ENCODE results near the gene GINS2. TPM values are rescaled to one million over a fixed set of nuclear protein-coding genes. Genes with fewer than 3 reads are reported as not detected.
A peak's percentile ranks its signal among the peaks of the same experiment; 100 is the strongest.

The GINS2 gene
- total and polyA plus RNA-seq, 12 donors, result 0.06 to 7.5 (median 1.5) TPM

DNA sequence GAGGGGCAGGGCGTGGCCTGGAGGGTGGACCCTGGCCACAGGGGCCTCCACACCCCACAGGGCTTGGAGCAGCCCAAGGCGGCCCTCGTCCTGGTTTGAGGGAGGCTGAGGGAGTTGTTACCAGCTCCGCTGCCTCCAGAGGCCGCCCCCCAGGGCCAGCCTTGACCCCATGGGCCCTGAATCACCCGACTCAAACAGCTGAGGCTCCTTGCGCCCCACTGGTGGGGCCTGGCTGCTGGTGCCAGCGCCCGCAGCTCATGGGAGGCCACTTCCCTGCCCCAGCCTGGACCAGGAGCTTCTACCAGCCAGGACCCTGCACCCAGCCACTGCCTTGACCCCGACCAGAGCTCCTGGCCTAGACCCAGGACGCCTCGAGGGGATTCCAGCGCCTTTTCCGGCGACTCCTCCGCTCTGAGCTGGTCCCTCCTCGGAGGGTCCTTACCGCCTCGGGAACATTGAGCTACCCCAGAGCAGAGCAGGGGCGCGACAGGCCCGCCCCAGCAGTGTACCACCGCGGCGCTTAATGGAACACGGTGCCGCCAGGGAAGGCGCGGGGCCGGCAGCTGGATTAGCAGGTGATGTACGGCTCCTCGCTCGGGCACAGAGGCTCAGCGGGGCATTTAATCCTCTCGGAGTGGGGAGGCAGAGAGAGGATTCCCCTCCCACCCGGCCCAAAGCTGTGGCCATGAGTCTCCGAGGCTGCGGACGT is 38.5 kb downstream of the GINS2 start:
- peak in 3 of 7 donors; percentile 50 to 58 (median 57) for DNase-seq
- no peaks in the 10 kb centered on the region for H3K9me3 ChIP-seq (replicated peaks in 1 of 3)
- intact Hi-C loops (cut with DNase I), result no loop called here
- H3K27ac ChIP-seq, result peak overlapping the region in 4 of 5 donors; percentile 60 to 90 (median 82)
- WGBS, 4 donors, result 40 to 68% (median 54%) methylated on average over 10 to 39 of the region's 39 CpGs
- H3K27me3 ChIP-seq, result no peaks in the 10 kb centered on the region
- H3K4me3 ChIP-seq, result no peak overlapping the region
- TF ChIP-seq, protein P1, sequence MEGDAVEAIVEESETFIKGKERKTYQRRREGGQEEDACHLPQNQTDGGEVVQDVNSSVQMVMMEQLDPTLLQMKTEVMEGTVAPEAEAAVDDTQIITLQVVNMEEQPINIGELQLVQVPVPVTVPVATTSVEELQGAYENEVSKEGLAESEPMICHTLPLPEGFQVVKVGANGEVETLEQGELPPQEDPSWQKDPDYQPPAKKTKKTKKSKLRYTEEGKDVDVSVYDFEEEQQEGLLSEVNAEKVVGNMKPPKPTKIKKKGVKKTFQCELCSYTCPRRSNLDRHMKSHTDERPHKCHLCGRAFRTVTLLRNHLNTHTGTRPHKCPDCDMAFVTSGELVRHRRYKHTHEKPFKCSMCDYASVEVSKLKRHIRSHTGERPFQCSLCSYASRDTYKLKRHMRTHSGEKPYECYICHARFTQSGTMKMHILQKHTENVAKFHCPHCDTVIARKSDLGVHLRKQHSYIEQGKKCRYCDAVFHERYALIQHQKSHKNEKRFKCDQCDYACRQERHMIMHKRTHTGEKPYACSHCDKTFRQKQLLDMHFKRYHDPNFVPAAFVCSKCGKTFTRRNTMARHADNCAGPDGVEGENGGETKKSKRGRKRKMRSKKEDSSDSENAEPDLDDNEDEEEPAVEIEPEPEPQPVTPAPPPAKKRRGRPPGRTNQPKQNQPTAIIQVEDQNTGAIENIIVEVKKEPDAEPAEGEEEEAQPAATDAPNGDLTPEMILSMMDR (IDR thresholded peaks at IDR 0.05), result no peak
- TF ChIP-seq POLR2A (IDR thresholded peaks at IDR 0.05), result no peak
- H3K4me1 ChIP-seq (replicated peaks in 1 of 2), result peaks cover 34 to 44% of the 10 kb centered on the region in 2 donors
- H3K36me3 ChIP-seq (replicated peaks in 1 of 2), result peaks cover 0 to 22% of the 10 kb centered on the region in 2 donors

DNA sequence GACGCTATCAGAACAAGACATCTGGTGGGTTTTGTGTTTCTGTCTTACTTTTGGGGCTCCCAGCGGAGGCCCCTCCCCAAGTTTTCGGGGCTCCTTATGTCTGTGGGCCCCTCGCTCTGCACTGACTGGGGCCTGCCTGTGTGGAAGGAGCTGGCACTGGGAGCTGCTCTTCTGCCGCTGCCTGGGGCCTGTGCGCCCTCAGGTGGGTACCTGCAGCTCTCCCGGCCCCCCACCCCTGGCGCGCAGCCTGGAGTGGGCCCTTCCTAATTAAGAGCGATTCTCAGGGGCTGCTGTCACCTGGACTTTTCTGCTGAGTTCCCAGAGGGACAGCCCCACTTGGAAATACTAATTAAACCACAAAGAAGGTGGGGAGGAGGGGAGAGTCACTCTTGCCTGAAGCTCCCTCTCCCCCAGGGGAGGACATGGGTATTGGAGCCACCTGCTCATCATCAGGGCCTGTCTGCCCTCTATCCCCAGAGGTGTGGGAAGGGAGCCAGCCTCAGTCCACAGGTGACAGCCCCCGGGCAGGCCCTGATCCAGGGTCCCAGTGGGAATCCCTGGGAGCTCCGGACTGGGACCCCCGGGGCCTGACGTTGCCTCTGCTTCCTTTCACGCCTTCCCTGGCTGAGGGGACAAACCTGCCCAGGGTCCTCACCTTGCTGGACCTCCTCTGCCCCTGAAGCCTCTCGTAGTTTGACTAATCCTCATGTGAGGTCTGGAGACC is 39.2 kb downstream of the GINS2 start:
- Histone ChIP-seq H3K9me3 (replicated peaks in 1 of 3) (no peaks in the 10 kb centered on the region), H3K36me3 (replicated peaks in 1 of 2) (peaks cover 0 to 15% of the 10 kb centered on the region in 2 donors), H3K4me1 (replicated peaks in 1 of 2) (peaks cover 34 to 44% of the 10 kb centered on the region in 2 donors), H3K27ac (peak overlapping the region in 4 of 5 donors; percentile 60 to 90 (median 82)), H3K27me3 (no peaks in the 10 kb centered on the region), H3K4me3 (no peak overlapping the region)
- 74 to 89% (median 80%) methylated on average over 9 to 16 of the region's 16 CpGs for WGBS, 4 donors
- TF ChIP-seq, protein P1 (IDR thresholded peaks at IDR 0.05), result no peak
- TF ChIP-seq POLR2A (IDR thresholded peaks at IDR 0.05), result no peak
- no peak for DNase-seq
- intact Hi-C loops (cut with DNase I), result no loop called here

DNA sequence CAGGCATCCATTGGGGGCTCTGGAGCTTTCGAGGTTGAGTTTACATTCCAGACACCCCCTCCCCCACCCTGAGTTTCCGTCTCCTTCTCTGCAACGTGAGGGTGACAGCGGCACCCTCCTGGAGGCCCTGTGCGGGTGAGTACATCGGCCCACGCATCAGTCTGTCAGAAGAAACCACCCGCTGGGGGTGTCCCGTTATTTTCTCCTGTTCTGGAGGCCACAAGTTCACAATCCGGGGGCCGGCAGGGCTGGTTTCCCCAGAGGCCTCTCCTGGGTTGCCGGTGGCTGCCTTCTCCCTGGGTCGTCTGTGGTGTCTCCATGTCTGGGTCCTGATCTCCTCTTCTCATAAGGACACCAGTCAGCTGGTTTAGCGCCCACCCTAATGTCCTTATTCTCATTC is 39.9 kb downstream of the GINS2 start:
- peaks cover 0 to 11% of the 10 kb centered on the region in 2 donors for H3K36me3 ChIP-seq (replicated peaks in 1 of 2)
- H3K27me3 ChIP-seq, result no peaks in the 10 kb centered on the region
- no peak overlapping the region for H3K27ac ChIP-seq
- peaks cover 32 to 41% of the 10 kb centered on the region in 2 donors for H3K4me1 ChIP-seq (replicated peaks in 1 of 2)
- intact Hi-C loops (cut with DNase I), result no loop called here
- H3K4me3 ChIP-seq, result no peak overlapping the region
- H3K9me3 ChIP-seq (replicated peaks in 1 of 3), result no peaks in the 10 kb centered on the region
- DNase-seq, result no peak
- WGBS, 4 donors, result 75 to 90% (median 88%) methylated on average over 12 to 14 of the region's 14 CpGs
- TF ChIP-seq, protein P1 (IDR thresholded peaks at IDR 0.05), result no peak
- TF ChIP-seq POLR2A (IDR thresholded peaks at IDR 0.05), result no peak

DNA sequence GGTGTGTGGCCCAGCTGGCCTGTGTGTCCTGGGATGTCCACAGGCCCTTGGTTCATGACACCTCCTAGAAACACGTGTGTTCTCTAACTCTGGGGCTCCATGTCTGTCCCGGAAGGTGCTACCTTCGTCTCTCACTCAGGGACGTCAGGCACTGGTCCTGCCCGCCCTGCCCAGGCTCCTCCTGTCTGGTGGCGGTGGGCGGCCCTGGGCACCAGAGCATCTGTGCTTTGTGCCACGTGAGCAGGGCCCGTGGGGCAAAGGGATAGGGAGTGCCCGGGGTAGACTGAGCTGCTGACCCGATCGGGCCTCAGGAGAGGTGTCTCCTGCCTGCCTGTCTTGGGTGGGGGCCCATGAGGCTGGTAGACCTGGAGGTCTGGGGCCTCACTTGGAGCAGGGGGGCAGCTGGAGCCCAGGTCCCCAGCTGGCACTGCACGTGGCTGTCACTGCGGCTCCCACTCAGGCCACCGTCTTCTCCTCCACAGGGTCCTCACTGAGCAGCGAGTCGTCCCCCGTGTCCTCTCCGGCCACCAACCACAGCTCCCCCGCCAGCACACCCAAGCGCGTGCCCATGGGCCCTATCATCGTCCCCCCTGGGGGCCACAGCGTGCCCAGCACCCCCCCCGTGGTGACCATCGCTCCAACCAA is 40.6 kb downstream of the GINS2 start:
- no peak for DNase-seq
- peaks cover 0 to 11% of the 10 kb centered on the region in 2 donors for H3K36me3 ChIP-seq (replicated peaks in 1 of 2)
- peaks cover 26 to 35% of the 10 kb centered on the region in 2 donors for H3K4me1 ChIP-seq (replicated peaks in 1 of 2)
- no peaks in the 10 kb centered on the region for H3K27me3 ChIP-seq
- no peak for TF ChIP-seq POLR2A (IDR thresholded peaks at IDR 0.05)
- TF ChIP-seq, protein P1 (IDR thresholded peaks at IDR 0.05), result no peak
- no peaks in the 10 kb centered on the region for H3K9me3 ChIP-seq (replicated peaks in 1 of 3)
- no peak overlapping the region for H3K27ac ChIP-seq
- intact Hi-C loops (cut with DNase I), result no loop called here
- no peak overlapping the region for H3K4me3 ChIP-seq
- 88 to 99% (median 90%) methylated on average over 11 to 26 of the region's 26 CpGs for WGBS, 4 donors

Measured in adrenal gland (tissue), 12 donors.